CD1c-positive myeloid dendritic cell (primary cell): ENCODE measurements around the gene ARHGAP24.

Source experiments
- DNase-seq: peaks from one replicate; pipeline ENCODE4 v3.0.0-alpha.2; 2016; ENCODE audit errors: extremely low spot score

ARHGAP24 gene

GRCh38 chr4:85697854-85698253 is 222.9 kb downstream of the ARHGAP24 start:
- peak; percentile 56 for DNase-seq

- no peak for DNase-seq
These were observed 225.4 kb downstream of the ARHGAP24 start for GRCh38 chr4:85700362-85700761.

GRCh38 chr4:85701861-85702321 is 226.9 kb downstream of the ARHGAP24 start:
- peak; percentile 89 for DNase-seq

DNA sequence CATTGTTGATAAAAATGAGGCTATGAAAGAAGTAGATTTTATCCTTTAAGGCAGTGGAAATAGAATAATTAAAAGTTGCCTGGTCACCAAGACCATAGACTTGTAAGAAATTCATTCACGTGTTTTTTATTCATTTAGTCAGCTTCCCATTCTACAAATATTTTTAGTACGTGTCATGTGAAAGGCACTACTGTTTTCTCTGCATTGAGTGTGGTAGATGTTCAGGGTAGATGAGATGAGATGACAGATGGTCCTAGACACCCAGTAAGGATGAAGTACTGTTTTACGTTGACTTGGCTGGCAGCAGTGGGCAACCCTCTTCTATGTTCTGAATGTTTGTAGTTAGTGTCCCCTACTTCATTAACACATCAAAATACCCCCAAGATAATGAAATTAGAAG is 228.1 kb downstream of the ARHGAP24 start:
- DNase-seq: no peak

GRCh38 chr4:85707611-85708010 is 232.7 kb downstream of the ARHGAP24 start:
- DNase-seq: peak; percentile 47

DNA sequence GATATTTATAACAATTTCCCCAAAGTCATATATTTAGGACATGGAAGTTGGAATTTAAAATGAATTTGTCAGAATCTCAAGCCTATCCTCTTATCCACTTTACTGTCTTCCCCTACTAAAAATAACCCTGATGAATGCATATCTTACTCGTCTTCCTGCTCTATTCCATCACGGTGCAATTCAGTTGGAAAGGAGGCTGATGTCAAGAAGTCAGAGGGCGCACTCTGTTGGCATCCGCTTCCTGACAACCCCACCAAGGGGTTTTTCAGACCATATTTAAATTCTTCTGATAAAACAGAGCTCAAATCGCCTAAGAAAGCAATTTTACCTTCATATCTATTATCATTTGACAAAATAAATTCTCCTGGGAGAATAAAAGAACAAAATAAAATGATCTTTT is 233.5 kb downstream of the ARHGAP24 start:
- DNase-seq: no peak

- no peak for DNase-seq
These were observed 238.1 kb downstream of the ARHGAP24 start for GRCh38 chr4:85713005-85713404.

GRCh38 chr4:85715991-85716737 is 241.2 kb downstream of the ARHGAP24 start:
- no peak for DNase-seq

DNA sequence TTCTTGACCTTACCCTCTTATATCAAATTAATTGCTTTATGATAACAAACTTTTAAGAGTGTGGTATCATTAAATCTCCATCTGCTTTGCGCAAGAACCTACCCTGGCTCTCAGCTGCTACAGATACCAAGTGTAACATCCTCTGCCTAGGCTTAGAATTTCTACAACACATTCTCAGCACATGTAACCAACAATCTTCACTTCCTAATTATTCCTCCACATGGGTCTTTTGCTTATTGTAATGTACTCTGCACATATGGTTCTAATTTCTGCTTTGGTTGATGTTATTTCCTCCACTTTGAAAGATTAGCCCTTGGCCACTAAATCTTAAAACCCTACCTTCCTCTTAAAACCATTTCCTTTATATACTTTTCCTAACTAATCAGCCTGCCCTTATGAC is 242.4 kb downstream of the ARHGAP24 start:
- no peak for DNase-seq

GRCh38 chr4:85717847-85718246 is 242.9 kb downstream of the ARHGAP24 start:
- no peak for DNase-seq

- DNase-seq: no peak
These were observed 245.8 kb downstream of the ARHGAP24 start for GRCh38 chr4:85720735-85721134.

- DNase-seq: no peak
These were observed 247.5 kb downstream of the ARHGAP24 start for GRCh38 chr4:85722401-85722800.

- DNase-seq: no peak
These were observed 247.9 kb downstream of the ARHGAP24 start for GRCh38 chr4:85722807-85723206.

GRCh38 chr4:85724791-85725563 is 250.0 kb downstream of the ARHGAP24 start:
- no peak for DNase-seq

- peak; percentile 87 for DNase-seq
These were observed 250.8 kb downstream of the ARHGAP24 start for GRCh38 chr4:85725721-85726170.

- DNase-seq: no peak
These were observed 251.6 kb downstream of the ARHGAP24 start for GRCh38 chr4:85726555-85726954.

DNA sequence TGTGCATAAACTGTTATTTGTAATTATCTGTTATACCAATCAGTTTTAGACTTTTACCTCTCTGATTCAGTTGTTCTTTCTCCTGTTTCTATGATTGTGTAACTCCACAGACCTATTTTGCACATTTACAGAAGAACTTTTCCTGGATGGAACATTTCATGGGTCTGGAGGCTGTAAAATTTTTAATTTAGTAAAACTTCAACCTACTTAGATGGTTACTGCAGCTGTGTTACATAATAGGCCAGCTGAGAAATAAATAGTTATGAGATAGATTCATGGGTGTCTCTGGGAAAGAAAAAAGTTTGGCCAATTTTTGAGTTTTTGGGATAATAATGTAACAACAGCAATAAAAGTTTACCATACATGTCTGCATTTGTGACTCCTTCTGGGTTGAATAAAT is 253.5 kb downstream of the ARHGAP24 start:
- no peak for DNase-seq

GRCh38 chr4:85732124-85732523 is 257.2 kb downstream of the ARHGAP24 start:
- no peak for DNase-seq

GRCh38 chr4:85733798-85734197 is 258.8 kb downstream of the ARHGAP24 start:
- DNase-seq: peak; percentile 59

GRCh38 chr4:85734424-85734831 is 259.5 kb downstream of the ARHGAP24 start:
- DNase-seq: peak; percentile 31

GRCh38 chr4:85736571-85736970 is 261.6 kb downstream of the ARHGAP24 start:
- peak; percentile 65 for DNase-seq

GRCh38 chr4:85737254-85737653 is 262.3 kb downstream of the ARHGAP24 start:
- no peak for DNase-seq

GRCh38 chr4:85738721-85739120 is 263.8 kb downstream of the ARHGAP24 start:
- no peak for DNase-seq
